Ascending aorta (tissue), 2 donors: ENCODE measurements around the gene CPA2. TPM values are rescaled to one million over a fixed set of nuclear protein-coding genes. Genes with fewer than 3 reads are reported as not detected.

ENCODE experiments used
- DNase-seq, 2 donors: peaks; one replicate each; pipeline ENCODE4 v3.0.0-alpha.2; 2019; ENCODE audit warnings: low spot score in 2 of 2
- H3K27ac ChIP-seq, 2 donors: fragments of 200-600 bp; sonication (generic); one replicate each; pipeline ENCODE4 v1.5.1; 2016 to 2017; ENCODE audit warnings: mild to moderate bottlenecking in 1 of 2
- H3K27me3 ChIP-seq: fragments of 200-600 bp; sonication (generic); one replicate; pipeline ENCODE4 v1.5.1; 2017
- H3K36me3 ChIP-seq, 2 donors: fragments of 200-600 bp; sonication (generic); one replicate each; pipeline ENCODE4 v1.5.1; 2016
- H3K4me1 ChIP-seq, 2 donors: fragments of 200-600 bp; sonication (generic); one replicate each; pipeline ENCODE4 v1.5.1; 2016 to 2017; ENCODE audit warnings: mild to moderate bottlenecking in 1 of 2
- H3K4me3 ChIP-seq, 2 donors: fragments of 200-600 bp; sonication (generic); one replicate each; pipeline ENCODE4 v1.5.1; 2016 to 2017; ENCODE audit warnings: mild to moderate bottlenecking in 1 of 2
- H3K9me3 ChIP-seq, 2 donors: fragments of 200-600 bp; sonication (generic); one replicate each; pipeline ENCODE4 v1.5.1; 2016
- intact Hi-C: fragments of 100-400 bp; cut with DNase I; formaldehyde crosslinking; loops from one replicate; pipeline ENCODE4 v1.15.1; 2023
- total RNA-seq: library from RNA; depleted of rRNA; stranded (reverse); fragments of >200 nt; gene quantifications from one replicate; pipeline ENCODE4 v1.1.0, GENCODE V29; 2016
- TF ChIP-seq, protein P1 (sequence below), 3 experiments: fragments of 200-600 bp in 2 of 3; fragments of 450-650 bp in 1 of 3; sonication (generic) in 2 of 3; IDR thresholded peaks; one replicate each; pipeline ENCODE4 v1.5.1; 2016 to 2019; ENCODE audit warnings: antibody characterized with exemption in 3 of 3, mild to moderate bottlenecking in 1 of 3, moderate library complexity in 1 of 3

CPA2 gene
- total RNA-seq, 1 donor from 2014 or later = not detected

DNA sequence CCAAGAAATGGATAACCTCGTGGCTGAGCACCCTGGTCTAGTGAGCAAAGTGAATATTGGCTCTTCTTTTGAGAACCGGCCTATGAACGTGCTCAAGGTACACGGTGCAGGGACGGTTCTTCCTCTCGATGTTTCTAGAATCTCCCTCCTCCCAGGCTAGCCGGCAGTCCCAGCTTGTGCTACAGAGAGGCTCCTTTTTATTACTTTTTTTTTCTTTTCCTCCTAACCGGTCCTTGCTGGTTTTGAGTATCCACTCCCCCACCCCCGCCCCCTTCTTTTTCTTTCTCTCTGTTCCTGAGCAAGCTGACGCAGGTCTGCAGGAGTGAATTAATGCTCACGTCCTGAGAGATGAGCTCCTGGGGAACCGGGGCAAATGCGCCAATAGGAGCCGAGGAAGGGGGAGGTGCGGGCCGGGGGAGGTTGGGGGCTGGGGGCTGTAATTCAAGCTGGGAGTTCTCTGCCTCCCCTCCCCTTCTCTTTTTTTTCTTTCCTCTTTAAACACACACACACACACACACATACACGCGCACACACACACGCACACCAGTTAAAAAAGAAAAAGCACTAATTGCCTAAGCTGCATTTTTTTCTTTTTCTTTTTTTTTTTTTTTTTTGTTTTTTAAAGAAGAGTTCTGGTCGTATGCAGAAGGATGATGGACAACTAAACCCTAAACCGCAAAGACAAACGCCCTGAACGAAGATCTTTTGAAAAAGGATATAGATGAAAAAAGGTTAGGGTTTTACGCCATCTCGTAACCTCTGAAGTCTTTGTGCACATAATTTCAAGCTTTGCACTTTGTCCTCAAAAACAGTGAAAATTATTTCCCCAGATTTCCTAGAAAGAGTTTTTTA is 6.6 kb downstream of the CPA2 start:
- no peaks in the 10 kb centered on the region for H3K27me3 ChIP-seq
- no peaks in the 10 kb centered on the region for H3K36me3 ChIP-seq
- peaks cover 4 to 12% of the 10 kb centered on the region in 2 donors for H3K4me1 ChIP-seq
- no peak for DNase-seq
- intact Hi-C loops = loop anchor here (5.0 to 10.0 kb wide), 2 partner anchors 169 to 391 kb away; partner anchors contain the start of genes CEP41 and COPG2
- H3K4me3 ChIP-seq = peak overlapping the region; percentile 49 to 63
- no peaks in the 10 kb centered on the region for H3K9me3 ChIP-seq
- TF ChIP-seq, protein P1, sequence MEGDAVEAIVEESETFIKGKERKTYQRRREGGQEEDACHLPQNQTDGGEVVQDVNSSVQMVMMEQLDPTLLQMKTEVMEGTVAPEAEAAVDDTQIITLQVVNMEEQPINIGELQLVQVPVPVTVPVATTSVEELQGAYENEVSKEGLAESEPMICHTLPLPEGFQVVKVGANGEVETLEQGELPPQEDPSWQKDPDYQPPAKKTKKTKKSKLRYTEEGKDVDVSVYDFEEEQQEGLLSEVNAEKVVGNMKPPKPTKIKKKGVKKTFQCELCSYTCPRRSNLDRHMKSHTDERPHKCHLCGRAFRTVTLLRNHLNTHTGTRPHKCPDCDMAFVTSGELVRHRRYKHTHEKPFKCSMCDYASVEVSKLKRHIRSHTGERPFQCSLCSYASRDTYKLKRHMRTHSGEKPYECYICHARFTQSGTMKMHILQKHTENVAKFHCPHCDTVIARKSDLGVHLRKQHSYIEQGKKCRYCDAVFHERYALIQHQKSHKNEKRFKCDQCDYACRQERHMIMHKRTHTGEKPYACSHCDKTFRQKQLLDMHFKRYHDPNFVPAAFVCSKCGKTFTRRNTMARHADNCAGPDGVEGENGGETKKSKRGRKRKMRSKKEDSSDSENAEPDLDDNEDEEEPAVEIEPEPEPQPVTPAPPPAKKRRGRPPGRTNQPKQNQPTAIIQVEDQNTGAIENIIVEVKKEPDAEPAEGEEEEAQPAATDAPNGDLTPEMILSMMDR (IDR thresholded peaks at IDR 0.05) = no peak
- H3K27ac ChIP-seq = peak overlapping the region in 1 of 2 donors; percentile 63

DNA sequence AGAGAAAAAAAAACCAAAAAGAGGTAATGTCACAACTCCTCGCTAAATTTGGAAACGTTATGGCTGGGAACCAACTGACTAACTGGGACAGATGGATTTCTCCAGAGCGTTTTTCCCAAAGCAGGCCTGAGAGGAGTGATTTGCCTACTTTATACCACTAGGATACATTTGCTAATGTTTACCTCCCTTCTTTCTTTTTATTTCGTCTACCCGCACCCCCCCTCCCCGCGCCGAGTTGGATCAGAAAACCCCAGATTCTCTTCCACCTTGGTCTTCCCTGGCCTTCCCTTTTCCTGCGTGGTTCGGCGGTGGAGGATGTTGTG is 7.2 kb downstream of the CPA2 start:
- Histone ChIP-seq H3K4me1 (peaks cover 4 to 12% of the 10 kb centered on the region in 2 donors), H3K27me3 (no peaks in the 10 kb centered on the region), H3K4me3 (peak overlapping the region; percentile 49 to 63), H3K9me3 (no peaks in the 10 kb centered on the region), H3K36me3 (no peaks in the 10 kb centered on the region), H3K27ac (peak overlapping the region in 1 of 2 donors; percentile 63)
- intact Hi-C loops = loop anchor here (5.0 to 10.0 kb wide), 2 partner anchors 168 to 391 kb away; partner anchors contain the start of genes CEP41 and COPG2
- no peak for DNase-seq
- TF ChIP-seq, protein P1 (IDR thresholded peaks at IDR 0.05) = no peak

DNA sequence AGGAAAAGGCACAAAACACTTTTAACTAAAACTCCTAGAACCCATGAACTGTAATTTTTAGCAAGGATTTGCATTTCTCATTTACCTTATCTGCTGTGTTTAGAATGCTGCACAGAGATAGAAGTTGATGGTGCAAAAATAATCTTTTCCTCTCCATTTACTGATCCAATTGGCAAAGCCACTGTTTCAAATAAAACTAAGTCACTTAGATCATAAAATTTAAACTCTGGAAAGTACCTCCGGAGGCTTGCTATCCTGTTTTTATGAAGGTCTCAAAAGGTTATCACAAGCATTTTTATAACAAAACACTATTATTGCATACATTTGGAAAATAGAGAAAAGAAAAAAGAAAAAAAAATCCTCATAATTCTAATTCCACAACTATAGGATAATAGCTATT is 7.6 kb downstream of the CPA2 start:
- intact Hi-C loops = loop anchor here (5.0 to 10.0 kb wide), 2 partner anchors 168 to 391 kb away; partner anchors contain the start of genes CEP41 and COPG2
- Histone ChIP-seq H3K27ac (peak overlapping the region in 1 of 2 donors; percentile 63), H3K9me3 (no peaks in the 10 kb centered on the region), H3K27me3 (no peaks in the 10 kb centered on the region), H3K4me3 (peak overlapping the region in 1 of 2 donors; percentile 63), H3K4me1 (peaks cover 4 to 12% of the 10 kb centered on the region in 2 donors), H3K36me3 (no peaks in the 10 kb centered on the region)
- no peak for DNase-seq
- TF ChIP-seq, protein P1 (IDR thresholded peaks at IDR 0.05) = no peak

DNA sequence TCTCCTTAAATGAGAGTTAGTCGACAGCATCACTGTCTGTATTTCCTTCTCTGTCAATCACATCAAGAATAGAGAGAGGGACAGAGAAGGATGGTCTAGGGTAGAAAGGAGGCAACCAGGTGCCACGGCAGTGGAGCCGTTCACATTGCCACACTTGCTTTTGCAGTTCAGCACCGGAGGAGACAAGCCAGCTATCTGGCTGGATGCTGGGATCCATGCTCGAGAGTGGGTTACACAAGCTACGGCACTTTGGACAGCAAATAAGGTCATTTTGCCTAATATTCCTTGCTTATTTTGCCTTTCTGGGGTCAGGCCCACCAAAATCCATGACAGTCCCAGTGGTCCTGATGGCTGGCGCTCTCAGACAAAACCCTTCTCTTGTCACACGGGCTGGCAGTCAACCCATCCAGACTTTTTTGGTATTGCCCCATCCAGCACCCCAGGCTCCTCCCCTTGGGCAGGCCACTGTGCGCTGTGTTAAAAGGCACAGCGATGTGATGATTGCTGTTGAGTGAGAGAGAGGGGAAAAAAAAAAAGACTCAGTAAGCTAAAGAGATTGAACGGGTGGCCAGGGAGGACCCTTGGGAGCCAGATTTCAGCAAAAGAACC is 8.4 kb downstream of the CPA2 start:
- intact Hi-C loops = loop anchor here (5.0 to 10.0 kb wide), 5 partner anchors 122 to 390 kb away; partner anchors contain the start of genes CEP41, COPG2 and KLHDC10
- H3K4me3 ChIP-seq = peak overlapping the region in 1 of 2 donors; percentile 44
- TF ChIP-seq, protein P1 (IDR thresholded peaks at IDR 0.05) = no peak
- H3K9me3 ChIP-seq = no peaks in the 10 kb centered on the region
- H3K4me1 ChIP-seq = peaks cover 4 to 12% of the 10 kb centered on the region in 2 donors
- no peak for DNase-seq
- H3K27me3 ChIP-seq = no peaks in the 10 kb centered on the region
- peak overlapping the region in 1 of 2 donors; percentile 34 for H3K27ac ChIP-seq
- no peaks in the 10 kb centered on the region for H3K36me3 ChIP-seq

DNA sequence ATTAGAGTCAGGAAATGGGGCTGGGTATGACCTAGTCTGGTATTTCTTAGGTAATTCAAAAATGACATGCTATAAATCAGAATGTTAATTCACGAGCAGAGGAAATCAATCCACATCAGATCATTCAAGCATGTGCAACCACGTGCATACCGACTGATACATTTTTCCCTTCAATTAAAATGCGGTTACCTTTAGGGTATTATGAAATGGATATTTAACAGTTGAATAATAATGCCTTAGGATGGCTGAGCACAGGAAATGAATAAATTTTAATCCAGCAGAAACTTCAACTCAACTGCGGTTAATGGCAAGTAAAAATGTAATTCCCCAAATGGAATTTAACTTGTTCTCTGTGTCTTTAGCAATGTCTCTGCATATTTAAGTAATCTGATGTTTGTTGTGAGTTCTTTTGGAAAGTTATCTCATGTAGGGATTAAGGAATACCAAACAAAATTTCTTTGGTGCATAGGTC is 9.2 kb downstream of the CPA2 start:
- intact Hi-C loops = loop anchor here (5.0 to 10.0 kb wide), 4 partner anchors 121 to 389 kb away; partner anchors contain the start of genes COPG2 and KLHDC10
- H3K4me1 ChIP-seq = peaks cover 4 to 12% of the 10 kb centered on the region in 2 donors
- H3K4me3 ChIP-seq = no peak overlapping the region
- H3K9me3 ChIP-seq = no peaks in the 10 kb centered on the region
- no peaks in the 10 kb centered on the region for H3K36me3 ChIP-seq
- no peak overlapping the region for H3K27ac ChIP-seq
- no peaks in the 10 kb centered on the region for H3K27me3 ChIP-seq
- TF ChIP-seq, protein P1 (IDR thresholded peaks at IDR 0.05) = no peak
- DNase-seq = no peak
